Esophagus squamous epithelium (tissue), 5 donors: ENCODE results near the gene SPINT2. TPM values are rescaled to one million over a fixed set of nuclear protein-coding genes. Genes with fewer than 3 reads are reported as not detected.

Experiments used
- DNase-seq: peaks from one replicate; lab custom pipeline; 2025; lab: John Stamatoyannopoulos, UW
- H3K27ac ChIP-seq, 4 donors: fragments of 200-600 bp; sonication (generic); one replicate each; pipeline ENCODE4 v1.5.1; 2016 to 2019; ENCODE audit warnings: mild to moderate bottlenecking in 1 of 4
- H3K27me3 ChIP-seq, 4 donors: fragments of 200-600 bp; sonication (generic); 1 replicate in 3 of 4; 2 replicates in 1 of 4; pipeline versions ENCODE4 v1.5.1 to v1.6.0; 2017 to 2021; ENCODE audit warnings: antibody characterized with exemption in 1 of 4
- H3K36me3 ChIP-seq, 3 donors: fragments of 200-600 bp; sonication (generic); one replicate each; pipeline ENCODE4 v1.5.1; 2016 to 2019
- H3K4me1 ChIP-seq, 3 donors: fragments of 200-600 bp; sonication (generic); one replicate each; pipeline ENCODE4 v1.5.1; 2017 to 2019
- H3K4me3 ChIP-seq, 4 donors: fragments of 200-600 bp; sonication (generic); 1 replicate in 3 of 4; 2 replicates in 1 of 4; pipeline ENCODE4 v1.5.1; 2016 to 2019; ENCODE audit warnings: mild to moderate bottlenecking in 2 of 4, moderate library complexity in 1 of 4
- H3K9me3 ChIP-seq, 3 donors: fragments of 200-600 bp; sonication (generic); one replicate each; pipeline ENCODE4 v1.5.1; 2016 to 2019
- POLR2A ChIP-seq, 4 donors: fragments of 450-650 bp; IDR thresholded peaks; one replicate each; pipeline ENCODE4 v1.6.1; 2017; ENCODE audit warnings: antibody characterized with exemption in 4 of 4, mild to moderate bottlenecking in 4 of 4, moderate library complexity in 3 of 4
- WGBS, 2 donors: methylation state at CpG; one replicate each; pipeline ENCODE4 v1.1.5; 2018; 5-methylcytosine and 5-hydroxymethylcytosine counted together
- intact Hi-C: fragments of 100-400 bp; cut with DNase I; formaldehyde crosslinking; loops from one replicate; pipeline ENCODE4 v1.15.0; 2022
- total RNA-seq, 4 donors: library from RNA; depleted of rRNA; stranded (reverse); fragments of >200 nt; gene quantifications; one replicate each; pipeline ENCODE4 v1.1.0, GENCODE V29; 2016
- TF ChIP-seq, protein P1 (sequence below), 6 experiments: fragments of 450-650 bp in 4 of 6; fragments of 200-600 bp in 2 of 6; sonication (generic) in 2 of 6; IDR thresholded peaks; one replicate each; pipeline ENCODE4 v1.5.1; 2016 to 2019; ENCODE audit warnings: antibody characterized with exemption in 6 of 6, mild to moderate bottlenecking in 4 of 6, moderate library complexity in 4 of 6
- donor health status: DM: yes; HTN: yes; CAD: no.

Gene SPINT2
- total RNA-seq, 4 donors from 2014 or later = 345 to 663 (median 433) TPM

DNA sequence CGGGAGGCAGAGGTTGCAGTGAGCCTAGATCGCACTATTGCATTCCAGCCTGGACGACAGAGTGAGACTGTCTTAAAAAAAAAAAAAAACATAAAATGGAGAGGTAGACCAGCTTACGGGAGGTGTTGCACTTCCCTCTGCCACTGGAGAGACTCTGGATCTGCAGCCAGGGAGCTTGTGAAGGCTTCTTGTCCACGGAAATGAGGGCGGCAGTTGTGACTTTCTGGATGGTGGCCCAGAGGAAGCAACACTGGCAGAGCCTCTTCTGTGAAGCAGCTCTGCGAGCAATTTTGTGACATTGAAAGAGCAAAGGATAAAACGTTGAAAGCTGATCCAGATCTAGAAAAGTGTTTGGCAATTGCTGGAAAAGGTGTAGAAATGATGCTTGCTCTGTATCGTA is 10.4 kb downstream of the SPINT2 start:
- Histone ChIP-seq H3K27me3 (no peaks in the 10 kb centered on the region), H3K36me3 (peaks cover 0 to 14% (median 0%) of the 10 kb centered on the region in 3 donors), H3K4me3 (no peak overlapping the region), H3K4me1 (peaks cover 16 to 82% (median 27%) of the 10 kb centered on the region in 3 donors), H3K27ac (peak overlapping the region in 3 of 4 donors; percentile 12 to 40 (median 25)), H3K9me3 (no peaks in the 10 kb centered on the region)
- DNase-seq = no peak
- 49 to 55% methylated on average over 6 to 8 of the region's 9 CpGs for WGBS, 2 donors
- TF ChIP-seq, protein P1, sequence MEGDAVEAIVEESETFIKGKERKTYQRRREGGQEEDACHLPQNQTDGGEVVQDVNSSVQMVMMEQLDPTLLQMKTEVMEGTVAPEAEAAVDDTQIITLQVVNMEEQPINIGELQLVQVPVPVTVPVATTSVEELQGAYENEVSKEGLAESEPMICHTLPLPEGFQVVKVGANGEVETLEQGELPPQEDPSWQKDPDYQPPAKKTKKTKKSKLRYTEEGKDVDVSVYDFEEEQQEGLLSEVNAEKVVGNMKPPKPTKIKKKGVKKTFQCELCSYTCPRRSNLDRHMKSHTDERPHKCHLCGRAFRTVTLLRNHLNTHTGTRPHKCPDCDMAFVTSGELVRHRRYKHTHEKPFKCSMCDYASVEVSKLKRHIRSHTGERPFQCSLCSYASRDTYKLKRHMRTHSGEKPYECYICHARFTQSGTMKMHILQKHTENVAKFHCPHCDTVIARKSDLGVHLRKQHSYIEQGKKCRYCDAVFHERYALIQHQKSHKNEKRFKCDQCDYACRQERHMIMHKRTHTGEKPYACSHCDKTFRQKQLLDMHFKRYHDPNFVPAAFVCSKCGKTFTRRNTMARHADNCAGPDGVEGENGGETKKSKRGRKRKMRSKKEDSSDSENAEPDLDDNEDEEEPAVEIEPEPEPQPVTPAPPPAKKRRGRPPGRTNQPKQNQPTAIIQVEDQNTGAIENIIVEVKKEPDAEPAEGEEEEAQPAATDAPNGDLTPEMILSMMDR (IDR thresholded peaks at IDR 0.05) = no peak
- no peak for TF ChIP-seq POLR2A (IDR thresholded peaks at IDR 0.05)
- intact Hi-C loops = no loop called here

GRCh38 chr19:38276942-38277517 is 12.7 kb downstream of the SPINT2 start:
- Histone ChIP-seq H3K36me3 (peaks cover 0 to 4% (median 0%) of the 10 kb centered on the region in 3 donors), H3K27me3 (no peaks in the 10 kb centered on the region), H3K4me1 (peaks cover 16 to 93% (median 37%) of the 10 kb centered on the region in 3 donors), H3K9me3 (no peaks in the 10 kb centered on the region), H3K27ac (peak overlapping the region; percentile 71 to 85 (median 82)), H3K4me3 (peak overlapping the region in 1 of 4 donors; percentile 25)
- no peak for DNase-seq
- intact Hi-C loops = no loop called here
- TF ChIP-seq, protein P1 (IDR thresholded peaks at IDR 0.05) = no peak
- no peak for TF ChIP-seq POLR2A (IDR thresholded peaks at IDR 0.05)
- 82 to 90% methylated on average over 7 of the region's 7 CpGs for WGBS, 2 donors

DNA sequence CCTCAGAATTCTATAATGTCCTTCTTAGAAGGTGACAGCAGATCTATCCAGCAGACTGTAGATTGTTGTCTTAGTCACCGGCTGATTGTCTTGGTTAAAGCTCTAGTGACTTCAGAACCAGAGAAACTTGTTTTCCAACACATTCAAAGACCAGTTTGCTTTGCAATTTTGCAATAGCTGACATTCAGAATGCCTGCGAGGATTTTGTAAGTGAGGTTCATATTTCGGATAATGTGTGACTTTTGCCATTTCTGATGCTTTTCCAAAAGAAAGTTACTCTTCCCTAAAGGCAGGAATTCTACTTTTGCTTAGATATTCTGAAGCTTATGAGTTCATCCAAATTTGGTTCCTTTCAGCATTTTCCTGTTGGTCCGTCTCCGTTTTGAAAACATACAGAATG is 13.2 kb downstream of the SPINT2 start:
- H3K4me3 ChIP-seq = peak overlapping the region in 1 of 4 donors; percentile 25
- no peaks in the 10 kb centered on the region for H3K9me3 ChIP-seq
- TF ChIP-seq, protein P1 (IDR thresholded peaks at IDR 0.05) = no peak
- TF ChIP-seq POLR2A (IDR thresholded peaks at IDR 0.05) = no peak
- H3K36me3 ChIP-seq = peaks cover 0 to 4% (median 0%) of the 10 kb centered on the region in 3 donors
- WGBS, 2 donors = 31 to 37% methylated on average over 5 of the region's 5 CpGs
- H3K4me1 ChIP-seq = peaks cover 16 to 98% (median 37%) of the 10 kb centered on the region in 3 donors
- H3K27ac ChIP-seq = peak overlapping the region; percentile 71 to 85 (median 82)
- intact Hi-C loops = no loop called here
- H3K27me3 ChIP-seq = no peaks in the 10 kb centered on the region
- DNase-seq = no peak

GRCh38 chr19:38277969-38278680 is 13.8 kb downstream of the SPINT2 start:
- no peaks in the 10 kb centered on the region for H3K27me3 ChIP-seq
- peak overlapping the region; percentile 71 to 85 (median 82) for H3K27ac ChIP-seq
- DNase-seq = no peak
- H3K36me3 ChIP-seq = peaks cover 0 to 4% (median 0%) of the 10 kb centered on the region in 3 donors
- WGBS, 2 donors = 43 to 60% methylated on average over 8 to 9 of the region's 9 CpGs
- peaks cover 16 to 100% (median 38%) of the 10 kb centered on the region in 3 donors for H3K4me1 ChIP-seq
- intact Hi-C loops = no loop called here
- H3K9me3 ChIP-seq = no peaks in the 10 kb centered on the region
- peak overlapping the region in 1 of 4 donors; percentile 25 for H3K4me3 ChIP-seq
- TF ChIP-seq, protein P1 (IDR thresholded peaks at IDR 0.05) = no peak
- no peak for TF ChIP-seq POLR2A (IDR thresholded peaks at IDR 0.05)

- no peak for DNase-seq
- Histone ChIP-seq H3K36me3 (peaks cover 0 to 4% (median 0%) of the 10 kb centered on the region in 3 donors), H3K4me1 (peaks cover 16 to 100% (median 43%) of the 10 kb centered on the region in 3 donors), H3K9me3 (no peaks in the 10 kb centered on the region), H3K27ac (peak overlapping the region; percentile 71 to 85 (median 82)), H3K4me3 (no peak overlapping the region), H3K27me3 (no peaks in the 10 kb centered on the region)
- WGBS, 2 donors = 49 to 51% methylated on average over 2 of the region's 2 CpGs
- intact Hi-C loops = no loop called here
- no peak for TF ChIP-seq POLR2A (IDR thresholded peaks at IDR 0.05)
- TF ChIP-seq, protein P1 (IDR thresholded peaks at IDR 0.05) = no peak
These were observed 14.4 kb downstream of the SPINT2 start for GRCh38 chr19:38278751-38279150.
